ENCODE measurements around the gene ATG2B. TPM values are rescaled to one million over a fixed set of nuclear protein-coding genes. Genes with fewer than 3 reads are reported as not detected.

Gene ATG2B
- total and polyA plus RNA-seq, 9 of the 15 experiments (the other 6 are each of a cell fraction or from before 2014, with no cell fraction given), result 0.83 to 12.9 (median 8.7) TPM

DNA sequence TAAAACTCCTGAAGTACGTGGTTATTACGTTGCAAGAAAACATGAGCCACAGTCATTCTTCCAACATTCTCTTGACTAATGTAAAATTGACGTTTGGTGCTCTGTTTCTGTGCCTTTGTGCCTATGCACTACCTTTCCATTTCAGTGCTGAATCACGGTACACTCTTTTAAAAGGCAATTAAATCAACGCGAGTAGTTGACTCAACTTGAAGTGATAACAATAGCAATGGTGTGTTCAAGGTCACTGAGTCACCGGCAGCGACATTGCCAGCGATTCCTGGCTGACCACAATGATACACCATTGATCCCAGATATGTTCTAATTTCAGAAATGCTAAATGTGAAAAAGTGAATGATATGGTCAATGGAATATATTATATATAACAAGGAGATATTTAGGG lies 46.6 kb upstream of the ATG2B start (continued):
- TF ChIP-seq, protein P1, sequence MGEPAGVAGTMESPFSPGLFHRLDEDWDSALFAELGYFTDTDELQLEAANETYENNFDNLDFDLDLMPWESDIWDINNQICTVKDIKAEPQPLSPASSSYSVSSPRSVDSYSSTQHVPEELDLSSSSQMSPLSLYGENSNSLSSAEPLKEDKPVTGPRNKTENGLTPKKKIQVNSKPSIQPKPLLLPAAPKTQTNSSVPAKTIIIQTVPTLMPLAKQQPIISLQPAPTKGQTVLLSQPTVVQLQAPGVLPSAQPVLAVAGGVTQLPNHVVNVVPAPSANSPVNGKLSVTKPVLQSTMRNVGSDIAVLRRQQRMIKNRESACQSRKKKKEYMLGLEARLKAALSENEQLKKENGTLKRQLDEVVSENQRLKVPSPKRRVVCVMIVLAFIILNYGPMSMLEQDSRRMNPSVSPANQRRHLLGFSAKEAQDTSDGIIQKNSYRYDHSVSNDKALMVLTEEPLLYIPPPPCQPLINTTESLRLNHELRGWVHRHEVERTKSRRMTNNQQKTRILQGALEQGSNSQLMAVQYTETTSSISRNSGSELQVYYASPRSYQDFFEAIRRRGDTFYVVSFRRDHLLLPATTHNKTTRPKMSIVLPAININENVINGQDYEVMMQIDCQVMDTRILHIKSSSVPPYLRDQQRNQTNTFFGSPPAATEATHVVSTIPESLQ (CRISPR knock-in tag; IDR thresholded peaks at IDR 0.05), result no peak
- TF ChIP-seq HMG20B (CRISPR knock-in tag; IDR thresholded peaks at IDR 0.05), result no peak
- TF ChIP-seq NFRKB (IDR thresholded peaks at IDR 0.05; ENCODE audit: low read depth), result no peak
- TF ChIP-seq TOE1 (IDR thresholded peaks at IDR 0.05; ENCODE audit: borderline replicate concordance), result no peak
- no peak for TF ChIP-seq TOE1 (CRISPR knock-in tag; IDR thresholded peaks at IDR 0.05; ENCODE audit: borderline replicate concordance, low read depth)
- no peak for TF ChIP-seq NCOA1 (IDR thresholded peaks at IDR 0.05; ENCODE audit: low read depth)
- no peak for TF ChIP-seq SAP30 (IDR thresholded peaks at IDR 0.05; ENCODE audit: borderline replicate concordance, insufficient read depth, low read depth, low read length, poor library complexity, severe bottlenecking)
- no peak for TF ChIP-seq TSC22D4 (tag; IDR thresholded peaks at IDR 0.05)
- no peak for TF ChIP-seq BRF1 (IDR thresholded peaks at IDR 0.05; ENCODE audit: borderline replicate concordance, extremely low read depth, insufficient read length)
- TF ChIP-seq ZNF764 (CRISPR knock-in tag; IDR thresholded peaks at IDR 0.05; ENCODE audit: low read depth), result no peak
- TF ChIP-seq ILK (tag; IDR thresholded peaks at IDR 0.05; ENCODE audit: borderline replicate concordance, low read depth), result no peak
- no peak for TF ChIP-seq ZNF766 (CRISPR knock-in tag; conservative IDR thresholded peaks at IDR 0.05)
- TF ChIP-seq, protein P2, sequence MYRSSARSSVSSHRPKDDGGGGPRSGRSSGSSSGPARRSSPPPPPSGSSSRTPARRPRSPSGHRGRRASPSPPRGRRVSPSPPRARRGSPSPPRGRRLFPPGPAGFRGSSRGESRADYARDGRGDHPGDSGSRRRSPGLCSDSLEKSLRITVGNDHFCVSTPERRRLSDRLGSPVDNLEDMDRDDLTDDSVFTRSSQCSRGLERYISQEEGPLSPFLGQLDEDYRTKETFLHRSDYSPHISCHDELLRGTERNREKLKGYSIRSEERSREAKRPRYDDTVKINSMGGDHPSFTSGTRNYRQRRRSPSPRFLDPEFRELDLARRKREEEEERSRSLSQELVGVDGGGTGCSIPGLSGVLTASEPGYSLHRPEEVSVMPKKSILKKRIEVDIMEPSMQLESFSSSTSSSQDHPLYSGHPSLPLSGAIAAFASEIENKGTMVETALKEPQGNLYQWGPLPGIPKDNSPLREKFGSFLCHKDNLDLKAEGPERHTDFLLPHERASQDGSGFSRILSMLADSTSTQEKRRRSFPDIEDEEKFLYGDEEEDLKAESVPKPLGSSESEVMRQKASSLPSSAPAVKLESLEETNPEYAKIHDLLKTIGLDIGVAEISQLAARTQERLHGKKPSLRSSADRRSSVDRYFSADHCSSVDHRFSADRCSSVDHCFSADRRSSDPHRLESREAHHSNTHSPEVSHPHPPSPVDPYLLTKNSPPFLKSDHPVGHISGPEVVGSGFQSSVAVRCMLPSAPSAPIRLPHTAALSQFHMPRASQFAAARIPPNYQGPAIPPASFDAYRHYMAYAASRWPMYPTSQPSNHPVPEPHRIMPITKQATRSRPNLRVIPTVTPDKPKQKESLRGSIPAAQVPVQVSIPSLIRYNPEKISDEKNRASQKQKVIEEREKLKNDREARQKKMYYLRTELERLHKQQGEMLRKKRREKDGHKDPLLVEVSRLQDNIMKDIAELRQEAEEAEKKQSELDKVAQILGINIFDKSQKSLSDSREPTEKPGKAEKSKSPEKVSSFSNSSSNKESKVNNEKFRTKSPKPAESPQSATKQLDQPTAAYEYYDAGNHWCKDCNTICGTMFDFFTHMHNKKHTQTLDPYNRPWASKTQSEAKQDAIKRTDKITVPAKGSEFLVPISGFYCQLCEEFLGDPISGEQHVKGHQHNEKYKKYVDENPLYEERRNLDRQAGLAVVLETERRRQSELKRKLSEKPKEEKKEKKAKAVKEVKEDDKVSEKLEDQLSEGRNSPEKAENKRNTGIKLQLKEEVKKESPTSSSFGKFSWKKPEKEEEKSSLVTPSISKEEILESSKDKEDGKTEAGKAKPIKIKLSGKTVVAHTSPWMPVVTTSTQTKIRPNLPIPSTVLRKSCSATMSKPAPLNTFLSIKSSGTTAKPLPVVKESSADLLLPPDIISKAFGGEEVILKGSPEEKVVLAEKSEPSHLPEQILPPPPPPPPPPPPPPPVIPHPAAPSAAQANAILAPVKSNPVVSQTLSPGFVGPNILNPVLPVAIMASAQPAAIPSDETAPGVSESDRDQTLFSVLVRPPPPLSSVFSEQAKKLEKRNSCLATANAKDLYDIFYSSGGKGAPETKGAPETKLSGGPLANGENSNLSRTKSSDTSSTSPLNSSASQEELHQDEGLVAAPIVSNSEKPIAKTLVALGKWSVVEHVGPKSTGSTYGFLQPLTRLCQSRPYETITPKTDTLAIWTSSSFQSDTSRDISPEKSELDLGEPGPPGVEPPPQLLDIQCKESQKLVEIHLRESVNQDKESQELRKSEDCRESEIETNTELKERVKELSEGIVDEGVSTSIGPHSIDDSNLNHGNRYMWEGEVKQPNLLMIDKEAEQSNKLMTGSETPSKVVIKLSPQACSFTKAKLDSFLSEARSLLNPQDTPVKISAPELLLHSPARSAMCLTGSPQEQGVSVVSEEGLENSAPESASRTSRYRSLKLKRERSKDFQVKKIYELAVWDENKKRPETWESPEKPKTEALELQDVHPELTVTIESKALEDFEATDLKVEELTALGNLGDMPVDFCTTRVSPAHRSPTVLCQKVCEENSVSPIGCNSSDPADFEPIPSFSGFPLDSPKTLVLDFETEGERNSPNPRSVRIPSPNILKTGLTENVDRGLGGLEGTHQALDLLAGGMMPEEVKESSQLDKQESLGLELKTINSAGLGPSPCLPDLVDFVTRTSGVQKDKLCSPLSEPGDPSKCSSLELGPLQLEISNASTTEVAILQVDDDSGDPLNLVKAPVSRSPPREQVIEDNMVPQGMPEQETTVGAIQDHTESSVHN (IDR thresholded peaks at IDR 0.05; ENCODE audit: borderline replicate concordance in 1 of 2, low read depth in 1 of 2), result no peak
- TF ChIP-seq ZNF444 (CRISPR knock-in tag; IDR thresholded peaks at IDR 0.05), result no peak
- TF ChIP-seq, protein P3, sequence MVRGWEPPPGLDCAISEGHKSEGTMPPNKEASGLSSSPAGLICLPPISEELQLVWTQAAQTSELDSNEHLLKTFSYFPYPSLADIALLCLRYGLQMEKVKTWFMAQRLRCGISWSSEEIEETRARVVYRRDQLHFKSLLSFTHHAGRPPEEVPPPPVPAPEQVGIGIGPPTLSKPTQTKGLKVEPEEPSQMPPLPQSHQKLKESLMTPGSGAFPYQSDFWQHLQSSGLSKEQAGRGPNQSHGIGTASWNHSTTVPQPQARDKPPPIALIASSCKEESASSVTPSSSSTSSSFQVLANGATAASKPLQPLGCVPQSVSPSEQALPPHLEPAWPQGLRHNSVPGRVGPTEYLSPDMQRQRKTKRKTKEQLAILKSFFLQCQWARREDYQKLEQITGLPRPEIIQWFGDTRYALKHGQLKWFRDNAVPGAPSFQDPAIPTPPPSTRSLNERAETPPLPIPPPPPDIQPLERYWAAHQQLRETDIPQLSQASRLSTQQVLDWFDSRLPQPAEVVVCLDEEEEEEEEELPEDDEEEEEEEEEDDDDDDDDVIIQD (CRISPR knock-in tag; IDR thresholded peaks at IDR 0.05), result no peak
- TF ChIP-seq DPF2 (IDR thresholded peaks at IDR 0.05), result peak; percentile 19; the same call in 1 of the 2 replicates
- TF ChIP-seq ERF (CRISPR knock-in tag; IDR thresholded peaks at IDR 0.05), result no peak
- TF ChIP-seq ZNF586 (CRISPR knock-in tag; conservative IDR thresholded peaks at IDR 0.05), result no peak
